GM23248 (cell line): Measurements from ENCODE around the gene TNS3.

Source experiments
- EZH2 ChIP-seq: fragments of 200-600 bp; sonication (generic); IDR thresholded peaks from 2 replicates; pipeline ENCODE4 v1.6.1; 2018; ENCODE audit warnings: antibody characterized with exemption, mild to moderate bottlenecking; ENCODE audit not compliant: insufficient read depth, poor library complexity, severe bottlenecking
- EZH2phosphoT487 ChIP-seq: fragments of 200-600 bp; sonication (generic); IDR thresholded peaks from 2 replicates; pipeline ENCODE4 v1.6.1; 2018; ENCODE audit warnings: antibody characterized with exemption, moderate library complexity, mild to moderate bottlenecking, low read depth; ENCODE audit not compliant: insufficient read depth

DNA sequence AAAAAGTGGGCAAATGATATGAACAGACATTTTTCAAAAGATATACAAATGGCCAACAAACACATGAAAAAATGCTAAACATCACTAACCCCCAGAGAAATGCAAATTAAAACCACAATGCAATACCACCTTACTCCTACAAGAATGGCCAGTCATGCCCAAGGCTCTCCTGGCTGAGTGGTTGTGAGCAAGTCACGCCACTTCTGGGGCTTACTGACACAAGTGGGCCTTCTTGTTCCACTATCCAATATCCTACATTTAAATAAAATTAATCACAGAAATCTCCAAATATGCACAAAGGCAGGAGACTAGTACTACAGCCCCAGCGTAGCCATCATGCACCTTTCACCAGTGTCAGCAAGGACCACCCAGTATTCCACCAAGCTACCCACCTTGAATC lies 181.9 kb downstream of the TNS3 start:
- TF ChIP-seq EZH2 = no peak
- no peak for TF ChIP-seq EZH2phosphoT487
